Endothelial cell of umbilical vein (primary cell): ENCODE results near the gene DCAF12. TPM values are rescaled to one million over a fixed set of nuclear protein-coding genes. Genes with fewer than 3 reads are reported as not detected.

ENCODE experiments used
- Bru-seq: library from RNA; stranded (reverse); fragments of 400-500 nt; gene quantifications from one replicate; lab custom pipeline; 2021; lab: Mats Ljungman, UMichigan
- BruChase-seq, 2 experiments: library from RNA; stranded (reverse); fragments of 400-500 nt; gene quantifications; one replicate each; lab custom pipeline; 2021; lab: Mats Ljungman, UMichigan
- BruUV-seq: library from RNA; stranded (reverse); fragments of 400-500 nt; replicated peaks from 2 replicates; lab custom pipeline; 2021; lab: Mats Ljungman, UMichigan
- CTCF ChIA-PET: fragments of 300-600, 350-600 bp; sonication (Branson Sonifier 250); formaldehyde crosslinking; loops from one replicate; lab custom pipeline; 2021; ENCODE audit warnings: antibody characterized with exemption, inconsistent platforms; lab: Charles Lee
- POLR2A ChIA-PET: fragments of 300-600, 350-600 bp; sonication (Branson Sonifier 250); formaldehyde crosslinking; loops from one replicate; lab custom pipeline; 2021; ENCODE audit warnings: antibody characterized with exemption, inconsistent platforms; lab: Charles Lee
- DNase-seq: peaks from one replicate; pipeline ENCODE4 v3.0.0-alpha.2; 2011; ENCODE audit warnings: low read depth, low spot score
- FAIRE-seq: peaks from 2 replicates; lab custom pipeline; 2011; peaks lifted over from hg19 to GRCh38; lab: Jason Lieb, UNC
- H2AFZ ChIP-seq: 2 replicates; pipeline ENCODE4 v1.6.0; 2012; ENCODE audit warnings: low read depth, low read length, control low read depth, inconsistent platforms
- H3K27ac ChIP-seq: 2 replicates; pipeline ENCODE4 v1.5.1; 2011; ENCODE audit warnings: low read depth, mild to moderate bottlenecking, control low read depth, low read length, moderate library complexity; ENCODE audit not compliant: insufficient read depth
- H3K27me3 ChIP-seq, 2 experiments: 2 replicates each; pipeline versions ENCODE4 v1.6.0 to v1.6.1; 2011; ENCODE audit warnings: low read length in 2 of 2, mixed read lengths in 1 of 2; ENCODE audit not compliant: control insufficient read depth in 2 of 2, insufficient read depth in 2 of 2
- H3K36me3 ChIP-seq, 2 experiments: 2 replicates in 1 of 2; 3 replicates in 1 of 2; pipeline ENCODE4 v1.5.1; 2011; ENCODE audit warnings: low read length in 2 of 2, mild to moderate bottlenecking in 1 of 2, moderate library complexity in 1 of 2; ENCODE audit not compliant: control insufficient read depth in 2 of 2, insufficient read depth in 2 of 2; ENCODE audit errors: extremely low read depth in 1 of 2
- H3K4me1 ChIP-seq: 3 replicates; pipeline ENCODE4 v1.5.1; 2011; ENCODE audit warnings: mild to moderate bottlenecking, low read length; ENCODE audit not compliant: control insufficient read depth, insufficient read depth; ENCODE audit errors: extremely low read depth
- H3K4me2 ChIP-seq: 2 replicates; pipeline ENCODE4 v1.6.1; 2011; ENCODE audit warnings: low read length, control low read depth, mixed read lengths; ENCODE audit not compliant: insufficient read depth
- H3K4me3 ChIP-seq, 3 experiments: fragments of 200-600 bp in 1 of 3; sonication (generic), shearing (Covaris generic) in 1 of 3; replicated peaks in 1 of 3; 2 replicates each; pipeline ENCODE4 v1.5.1; 2011 to 2016; ENCODE audit warnings: control low read depth in 3 of 3, low read length in 3 of 3, mild to moderate bottlenecking in 2 of 3, inconsistent platforms in 1 of 3, low read depth in 1 of 3, moderate library complexity in 1 of 3; ENCODE audit not compliant: insufficient read depth in 1 of 3
- H3K79me2 ChIP-seq: 2 replicates; pipeline ENCODE4 v1.6.0; 2012; ENCODE audit warnings: low read length, inconsistent platforms; ENCODE audit not compliant: control insufficient read depth, insufficient read depth
- H3K9ac ChIP-seq: replicated peaks from 2 replicates; pipeline ENCODE3; 2011; ENCODE audit warnings: low read length, control low read depth; ENCODE audit not compliant: insufficient read depth; ENCODE audit errors: extremely low read depth
- H3K9me1 ChIP-seq: replicated peaks from 3 replicates; pipeline ENCODE4 v1.6.0; 2011; ENCODE audit warnings: mild to moderate bottlenecking, low read length; ENCODE audit not compliant: control insufficient read depth, insufficient read depth; ENCODE audit errors: extremely low read depth
- H3K9me3 ChIP-seq: replicated peaks from 2 replicates; pipeline ENCODE4 v1.5.1; 2012; ENCODE audit warnings: low read length, inconsistent platforms; ENCODE audit not compliant: control insufficient read depth, insufficient read depth
- H4K20me1 ChIP-seq: replicated peaks from 2 replicates; pipeline ENCODE3; 2011; ENCODE audit warnings: mild to moderate bottlenecking, low read length; ENCODE audit not compliant: control insufficient read depth, insufficient read depth; ENCODE audit errors: extremely low read depth
- POLR2A ChIP-seq: IDR thresholded peaks from 2 replicates; pipeline ENCODE4 v1.6.1; 2012; ENCODE audit warnings: low read depth, mild to moderate bottlenecking, control low read depth, low read length
- POLR2AphosphoS5 ChIP-seq: IDR thresholded peaks from 2 replicates; pipeline ENCODE4 v1.6.1; 2012; ENCODE audit warnings: low read depth, mild to moderate bottlenecking, control low read depth, low read length, moderate library complexity; ENCODE audit not compliant: insufficient read depth
- dilution Hi-C: fragments of 300-500 bp; cut with MboI; formaldehyde crosslinking; loops from one replicate; pipeline ENCODE4 v1.15.0; 2019; ENCODE audit warnings: low sequenced_read_pairs; ENCODE audit not compliant: extremely low pct_ligation_motif_present
- intact Hi-C: fragments of 100-400 bp; cut with micrococcal nuclease; formaldehyde crosslinking; loops from one replicate; pipeline ENCODE4 v1.10.0; 2022
- long read RNA-seq: library from polyadenylated mRNA; stranded (forward); transcript quantifications from one replicate; pipeline ENCODE4 v2.0.0, GENCODE V29; 2021
- polyA minus RNA-seq, 3 experiments: library from RNA; depleted of rRNA, polyadenylated mRNA; stranded (reverse); fragments of >200 nt; gene quantifications; 1 replicate in 1 of 3; 2 replicates in 2 of 3; pipeline ENCODE4 v1.2.3, GENCODE V29; 2011
- polyA plus RNA-seq, 4 experiments: library from polyadenylated mRNA; depleted of rRNA in 3 of 4; stranded (reverse) in 3 of 4; unstranded in 1 of 4; fragments of >200 nt; gene quantifications; 2 replicates each; pipeline versions ENCODE4 v1.2.1 to v1.2.3, GENCODE V29; 2011 to 2012; ENCODE audit warnings: missing spikeins in 1 of 4
- total RNA-seq: library from RNA; stranded (reverse); gene quantifications from 2 replicates; pipeline ENCODE4 v1.2.3, GENCODE V29; 2021
- TF ChIP-seq, protein P1 (sequence below): IDR thresholded peaks from 2 replicates; pipeline ENCODE4 v1.6.1; 2011; ENCODE audit not compliant: insufficient read depth, insufficient read length

The DCAF12 gene
- total RNA-seq (28.2 and 28.4 TPM in 2 replicates), polyA plus RNA-seq (26.0 and 26.2 TPM in 2 replicates), polyA minus RNA-seq (84.1 and 100 TPM in 2 replicates), Bru-seq, nascent RNA (percentile 71 among the genes with signal in this experiment), BruChase-seq, experiment 1, labeled RNA remaining after a 6-hour chase (percentile 73 among the genes with signal in this experiment), BruChase-seq, experiment 2, labeled RNA remaining after a 2-hour chase (percentile 76 among the genes with signal in this experiment)
- polyA plus RNA-seq (2011; cell fraction: cytosol; rRNA removed), result 23.5 and 24.4 TPM in 2 replicates
- polyA plus RNA-seq (2011; cell fraction: nucleus; rRNA removed), result 21.5 and 23.9 TPM in 2 replicates
- polyA plus RNA-seq (2012), result 16.7 and 20.6 TPM in 2 replicates
- 32.8 TPM for polyA minus RNA-seq (2011; cell fraction: cytosol; rRNA and poly(A)+ RNA removed)
- polyA minus RNA-seq (2011; cell fraction: nucleus; rRNA and poly(A)+ RNA removed), result 16.4 and 24.3 TPM in 2 replicates
- long read RNA-seq, transcript DCAF12-201 (9 exons, 3,667 nt), result major isoform, 41 of 61 reads
- long read RNA-seq, partial matches to known transcripts, result 4 of 61 reads
- long read RNA-seq, other reads (novel, unspliced or antisense), result 16 of 61 reads

DNA sequence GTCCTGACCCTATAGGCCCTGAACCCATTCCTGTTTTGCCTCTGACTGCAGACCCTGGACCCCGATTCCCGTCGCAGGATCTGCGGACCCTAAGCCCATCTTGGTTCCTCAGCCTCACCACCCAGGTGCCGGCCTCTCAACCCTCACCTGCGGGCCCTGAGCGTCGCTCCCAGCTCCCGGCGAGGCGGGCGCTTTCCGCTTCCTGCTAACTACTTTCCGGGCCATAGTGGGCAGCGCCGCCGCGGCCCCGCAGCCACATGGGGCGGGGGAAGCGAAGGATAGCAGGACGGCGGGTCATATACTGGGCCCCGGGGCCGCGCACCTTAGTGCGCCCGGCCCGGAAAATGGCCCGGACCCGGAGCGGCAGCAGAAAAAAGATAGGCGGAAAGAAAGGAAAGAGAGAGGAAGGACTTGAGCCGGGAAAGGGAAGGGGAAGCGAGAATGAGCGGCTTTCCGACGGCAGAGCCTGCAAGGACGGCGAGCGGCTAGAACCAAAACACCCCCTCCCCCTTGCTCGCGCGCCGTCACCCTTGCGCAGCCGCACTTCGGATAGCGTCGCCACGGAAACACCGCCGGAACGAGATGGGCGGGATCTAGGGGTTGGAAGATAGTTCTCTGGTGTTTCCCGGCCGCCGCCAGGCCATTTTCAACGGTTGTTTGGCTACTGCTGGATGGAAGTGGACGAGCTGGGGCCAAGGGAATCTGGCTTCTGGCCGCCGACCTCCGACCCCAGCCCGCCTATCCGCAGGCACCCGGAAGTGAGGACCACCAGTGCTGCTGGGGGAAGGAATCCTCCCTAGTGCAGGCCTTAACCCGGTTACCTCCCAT lies at the start of gene DCAF12:
DCAF12 (minus strand) TSS at position 492 of the 828 bp plus-strand sequence; CDS start at position 225, 267 bp downstream.
- H3K4me1 ChIP-seq, result peaks cover 15% of the 10 kb centered on the region
- peaks cover under 1 to 2% of the 10 kb centered on the region in 2 experiments for H3K36me3 ChIP-seq
- no peaks in the 10 kb centered on the region for H3K9me1 ChIP-seq
- FAIRE-seq (peak; percentile 96), DNase-seq (peak; percentile 95)
- H2AFZ ChIP-seq, result peak within 1 kb of the TSS; percentile 95
- H3K9ac ChIP-seq, result peak within 1 kb of the TSS; percentile 81
- peak within 1 kb of the TSS; percentile 91 for H3K4me2 ChIP-seq
- intact Hi-C loops (loop anchor here (1.0 to 5.0 kb wide), 4 partner anchors 52 to 251 kb away; partner anchors contain the start of gene MYORG), dilution Hi-C loops (no loop called here)
- H3K27me3 ChIP-seq, result no peaks in the 10 kb centered on the region
- H3K9me3 ChIP-seq, result no peaks in the 10 kb centered on the region
- peaks cover 44% of the 10 kb centered on the region for H3K79me2 ChIP-seq
- POLR2A ChIA-PET, result no interaction called here
- peak; percentile 89 for TF ChIP-seq POLR2A
- TF ChIP-seq, protein P1, sequence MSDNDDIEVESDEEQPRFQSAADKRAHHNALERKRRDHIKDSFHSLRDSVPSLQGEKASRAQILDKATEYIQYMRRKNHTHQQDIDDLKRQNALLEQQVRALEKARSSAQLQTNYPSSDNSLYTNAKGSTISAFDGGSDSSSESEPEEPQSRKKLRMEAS, result no peak
- peak; percentile 78 for TF ChIP-seq POLR2AphosphoS5
- peak within 1 kb of the TSS; percentile 49 for H3K27ac ChIP-seq
- TSS peak; percentile 34 for BruUV-seq
- H4K20me1 ChIP-seq, result no peaks in the 10 kb centered on the region
- peak within 1 kb of the TSS; percentile 64 to 82 (median 75) for H3K4me3 ChIP-seq
- CTCF ChIA-PET, result interaction anchor here (0.6 to 2.1 kb wide), 3 partner anchors 13 to 127 kb away, joined by 3 to 11 read pairs (median 6); partner anchors contain the start of gene UBAP1
